ENCODE measurements around the gene IFNL1.
"Not testable (repeated sequence)": the region's sequence is repeated elsewhere in the genome, so short reads cannot be mapped to it uniquely, and the experiment has no call there.

IFNL1 gene

DNA sequence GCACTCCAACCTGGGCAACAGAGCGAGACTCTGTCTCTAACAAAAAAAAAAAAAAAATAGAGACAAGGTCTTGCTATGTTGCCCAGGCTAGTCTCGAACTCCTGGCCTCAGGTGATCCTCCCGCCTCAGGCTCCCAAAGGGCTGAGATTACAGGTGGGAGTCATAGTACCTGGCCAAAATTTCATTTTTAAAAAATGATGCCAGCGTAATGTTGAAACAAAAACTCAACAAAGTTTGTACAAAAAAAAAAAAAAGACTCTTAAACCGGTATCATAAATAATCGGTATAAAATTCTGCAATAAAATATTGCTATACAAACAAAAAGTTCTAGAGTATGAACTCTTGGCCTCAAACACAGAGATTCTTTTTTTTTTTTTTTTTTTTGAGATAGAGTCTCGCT, 36.1 kb downstream of the IFNL1 start:
- no peak for DNase-seq (ENCODE audit: low read depth in 4 of 4, low spot score in 1 of 4)

DNA sequence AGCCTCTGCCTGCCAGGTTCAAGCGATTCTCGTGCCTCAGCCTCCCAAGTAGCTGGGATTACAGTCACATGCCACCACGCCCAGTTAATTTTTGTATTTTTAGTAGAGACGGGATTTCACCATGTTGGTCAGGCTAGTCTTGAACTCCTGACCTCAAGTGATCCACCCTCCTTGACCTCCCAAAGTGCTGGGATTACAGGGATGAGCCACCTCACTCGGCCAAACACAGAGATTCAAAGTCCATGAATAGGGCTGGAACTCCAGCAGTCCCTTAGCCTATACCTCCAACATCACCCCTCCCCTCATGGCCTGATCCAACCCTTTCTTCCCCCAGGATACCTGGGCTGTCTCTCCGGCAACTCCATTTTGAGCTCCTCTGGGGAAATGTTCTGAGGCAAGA, 36.5 kb downstream of the IFNL1 start:
- not testable (repeated sequence) for DNase-seq (ENCODE audit: low read depth in 4 of 4, low spot score in 1 of 4)

DNA sequence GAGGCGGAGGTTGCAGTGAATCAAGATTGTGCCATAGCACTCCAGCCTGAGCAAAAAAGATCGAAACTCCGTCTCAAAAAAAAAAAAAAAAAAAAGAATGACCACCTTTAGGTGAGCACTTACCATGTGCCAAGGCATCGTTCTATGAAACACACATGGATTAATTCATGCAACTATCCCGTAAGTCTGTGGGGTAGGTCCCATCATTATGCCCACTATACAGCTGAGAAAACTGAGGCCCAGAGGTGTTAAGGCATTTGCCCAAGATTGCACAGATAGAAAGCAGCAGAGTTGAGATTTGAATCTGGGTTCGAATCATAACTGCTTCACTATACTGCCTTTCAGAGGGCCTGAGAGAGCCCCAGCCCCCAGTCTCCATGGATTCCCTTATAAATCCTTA, 37.3 kb downstream of the IFNL1 start:
- DNase-seq (ENCODE audit: low read depth in 4 of 4, low spot score in 1 of 4): no peak

DNA sequence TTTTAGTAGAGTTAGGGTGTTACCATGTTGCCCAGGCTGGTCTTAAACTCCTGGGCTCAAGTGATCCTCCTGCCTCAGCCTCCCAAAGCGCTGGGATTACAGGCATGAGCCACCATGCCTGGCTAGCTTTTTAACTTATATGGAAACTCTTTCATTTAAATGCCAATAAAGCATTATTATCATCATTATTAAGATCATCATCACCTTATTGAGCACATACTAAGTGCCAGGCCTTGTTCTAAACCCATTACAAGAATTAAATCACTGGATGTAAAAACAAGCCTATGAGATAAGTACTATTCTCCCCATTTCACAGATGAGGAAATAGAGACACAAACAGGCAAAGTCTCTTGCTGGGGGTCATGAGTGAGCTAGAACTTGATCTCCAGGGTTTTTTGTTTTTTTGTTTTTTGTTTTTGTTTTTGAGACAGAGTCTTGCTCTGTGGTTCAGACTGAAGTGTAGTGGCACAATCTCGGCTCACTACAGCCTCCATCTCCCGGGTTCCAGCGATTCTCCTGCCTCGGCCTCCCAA, 38.3 kb downstream of the IFNL1 start:
- DNase-seq (ENCODE audit: low read depth in 4 of 4, low spot score in 1 of 4): no peak

DNA sequence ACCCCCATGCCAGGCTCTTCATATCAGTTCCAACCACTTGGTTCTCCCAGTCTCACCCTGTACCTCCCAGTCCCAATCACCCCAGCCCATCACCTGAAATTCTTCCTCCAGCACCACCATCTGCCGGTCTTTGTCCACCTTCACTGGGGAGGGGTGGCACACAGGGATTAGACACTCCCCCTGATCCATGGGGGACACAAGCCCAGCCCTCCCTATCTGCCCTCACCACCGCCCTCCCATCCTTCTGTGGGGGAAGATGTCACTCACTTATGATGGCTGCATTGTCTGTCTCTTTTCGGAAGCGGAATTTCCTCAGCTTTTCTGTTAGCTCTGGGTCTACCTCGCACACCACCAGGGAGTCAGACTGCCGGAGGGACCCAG, 39.0 kb downstream of the IFNL1 start:
- no peak for DNase-seq (ENCODE audit: low read depth in 4 of 4, low spot score in 1 of 4)

DNA sequence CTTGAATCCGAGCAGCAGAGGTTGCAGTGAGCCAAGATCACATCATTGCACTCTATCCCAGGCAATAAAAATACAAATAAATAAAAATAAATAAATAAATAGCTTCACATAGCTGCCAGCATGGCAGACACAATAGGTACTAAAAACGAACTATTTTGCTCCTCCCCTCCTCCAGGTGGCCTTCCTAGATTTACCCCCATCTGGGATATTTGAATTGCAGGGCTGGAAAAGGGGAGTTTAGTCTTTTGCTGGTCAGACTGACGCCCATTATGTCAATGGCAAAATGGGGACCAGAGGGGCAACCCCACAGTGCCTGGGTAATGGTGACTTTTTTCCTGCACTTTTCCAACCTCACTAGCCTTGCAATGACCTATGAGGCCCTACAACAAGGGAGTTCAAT, 40.3 kb downstream of the IFNL1 start:
- DNase-seq (ENCODE audit: low read depth in 4 of 4, low spot score in 1 of 4): no peak

DNA sequence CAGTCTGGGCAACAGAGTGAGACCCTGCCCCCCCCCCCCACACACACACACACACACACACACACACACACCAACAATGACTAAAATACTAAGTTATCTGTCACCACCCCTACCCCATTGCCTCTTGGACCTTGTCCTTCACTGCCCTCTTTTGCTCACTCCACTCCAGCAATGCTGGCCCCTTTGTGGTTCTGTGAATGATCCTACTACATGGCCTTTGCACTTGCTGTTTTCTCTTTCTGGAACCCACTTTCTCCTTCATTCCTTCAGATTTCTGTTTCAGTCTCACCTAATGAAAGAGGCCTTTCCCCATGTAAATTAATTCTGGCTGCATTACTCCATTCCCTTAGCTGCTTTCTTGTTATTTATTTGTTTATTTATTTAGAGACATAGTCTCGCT, 43.5 kb downstream of the IFNL1 start:
- DNase-seq (ENCODE audit: low read depth in 4 of 4, low spot score in 1 of 4): no peak

DNA sequence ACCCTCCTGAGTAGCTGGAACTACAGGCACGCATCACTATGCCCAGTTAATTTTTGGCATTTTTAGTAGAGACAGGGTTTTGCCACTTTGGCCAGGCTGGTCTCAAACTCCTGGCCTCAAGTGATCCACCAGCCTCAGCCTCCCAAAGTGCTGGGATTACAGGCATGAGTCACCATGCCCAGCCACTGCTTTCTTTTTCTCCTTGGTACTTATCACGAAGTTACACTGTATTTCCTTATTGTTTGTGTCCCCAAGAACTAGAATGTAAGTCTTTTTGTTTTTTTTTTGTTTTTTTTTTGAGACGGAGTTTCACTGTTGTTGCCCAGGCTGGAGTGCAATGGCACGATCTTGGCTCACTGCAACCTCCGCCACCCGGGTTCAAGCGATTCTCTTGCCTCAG, 43.9 kb downstream of the IFNL1 start:
- not testable (repeated sequence) for DNase-seq (ENCODE audit: low read depth in 4 of 4, low spot score in 1 of 4)

DNA sequence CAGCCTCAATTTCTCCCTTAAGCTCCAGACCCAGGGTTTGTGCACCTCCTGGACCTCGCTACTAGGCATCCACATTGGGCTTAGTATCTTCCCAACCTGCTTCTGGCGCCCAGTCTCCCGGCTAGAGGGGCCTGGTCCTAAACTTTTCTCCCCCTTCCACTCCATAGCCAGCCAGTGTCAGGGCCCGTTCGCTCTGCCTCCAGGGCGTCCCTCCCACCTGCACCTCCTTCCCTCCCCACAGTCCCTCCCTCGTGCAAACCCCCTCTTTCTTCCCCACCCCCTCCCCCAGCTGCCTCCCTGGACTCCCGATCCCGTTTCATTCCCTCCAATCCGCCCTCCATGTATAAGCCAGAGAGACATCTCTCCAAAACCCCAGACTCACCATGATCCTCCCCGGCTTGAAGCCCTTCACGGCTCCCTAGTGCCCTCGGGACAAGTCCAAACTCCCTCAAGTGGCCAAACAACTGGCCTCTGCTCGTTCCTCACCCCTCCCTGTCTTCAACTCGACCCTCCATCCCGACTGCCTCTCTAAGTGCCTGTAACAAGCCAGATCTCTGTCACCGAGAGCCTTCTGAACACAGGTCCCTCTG, 45.0 kb downstream of the IFNL1 start:
- no peak for DNase-seq (ENCODE audit: low read depth in 4 of 4, low spot score in 1 of 4)

DNA sequence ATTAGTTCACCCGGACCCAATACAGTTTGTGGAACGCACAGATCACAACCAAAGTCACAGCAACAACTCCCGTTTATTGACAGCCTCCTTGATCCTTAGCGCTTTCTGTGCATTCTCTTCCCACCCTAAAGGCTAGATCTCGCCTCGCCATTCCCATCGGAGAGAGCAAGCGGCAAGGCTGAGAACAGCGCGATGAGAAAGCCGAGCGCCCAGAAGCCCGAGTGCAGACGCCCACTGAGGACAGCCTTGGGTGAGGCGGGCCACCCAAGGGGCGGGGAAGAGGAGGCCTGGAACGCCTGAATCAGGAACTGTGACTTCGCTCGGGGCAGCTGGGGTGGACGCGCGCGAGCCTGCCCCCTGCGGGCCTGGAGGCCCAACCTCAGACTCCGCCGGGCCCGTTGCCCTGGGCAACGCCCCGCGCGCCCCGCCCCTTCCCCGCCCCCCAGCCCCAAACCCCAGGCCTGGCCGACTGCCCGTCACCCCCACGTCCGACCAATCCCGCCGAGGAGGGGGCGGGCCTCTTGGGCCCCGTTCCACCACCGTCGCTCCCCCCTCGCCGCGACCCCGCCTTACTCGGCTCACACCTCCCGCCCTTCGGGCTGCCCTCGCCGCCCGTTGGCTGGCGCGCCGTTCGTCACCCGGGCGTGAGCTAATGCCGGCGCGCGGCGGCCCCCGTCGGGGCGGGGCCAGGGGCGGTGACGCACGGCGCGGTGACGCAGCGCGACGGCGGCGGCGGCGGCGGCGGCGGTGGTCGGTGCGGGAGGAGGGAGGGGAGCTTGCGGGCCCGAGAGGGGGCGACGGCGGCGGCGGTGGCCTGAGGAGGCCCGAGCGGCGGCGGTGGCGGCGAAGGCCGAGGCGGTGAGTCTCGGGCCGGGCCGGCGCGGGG, 45.8 kb downstream of the IFNL1 start, which contains the start of gene SAMD4B:
TSS of gene SAMD4B (plus strand) at position 703 of the 886 bp plus-strand sequence. CDS start 14,473 bp downstream, outside the sequence.
- DNase-seq (ENCODE audit: low read depth in 4 of 4, low spot score in 1 of 4): peak; percentile 96 to 99 (median 98)

DNA sequence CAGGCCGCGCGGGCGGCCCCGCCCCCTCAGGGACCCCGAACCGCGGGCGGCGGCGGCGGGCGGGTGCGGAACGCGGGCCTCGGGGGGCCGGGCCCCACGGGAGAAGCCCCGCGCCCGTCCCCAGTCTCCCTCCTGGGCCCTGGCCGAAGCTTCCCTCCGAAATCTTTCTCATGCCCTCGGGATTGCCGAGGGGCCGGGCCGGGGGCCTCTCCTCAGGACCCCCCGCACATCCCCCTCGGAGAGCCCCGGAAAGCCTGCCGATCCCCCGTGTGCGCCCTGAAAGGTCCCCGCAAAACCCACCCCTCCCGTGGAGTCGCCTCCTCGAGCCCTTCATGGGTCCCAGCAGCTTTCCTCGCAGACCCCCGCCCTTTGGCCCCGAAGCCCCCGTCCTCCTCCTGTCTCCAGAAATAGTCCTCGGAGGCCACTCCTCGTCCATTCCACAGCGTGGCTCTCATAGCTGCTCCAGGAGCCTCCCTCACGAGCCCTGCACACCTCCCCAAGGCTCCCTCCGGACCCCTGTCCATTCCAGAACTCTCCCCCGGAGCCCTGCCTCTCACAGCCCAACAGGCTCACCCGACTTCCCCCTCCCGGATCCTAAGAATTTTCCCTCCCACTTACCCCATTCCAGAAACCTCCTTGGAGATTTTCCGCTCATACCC, 46.6 kb downstream of the IFNL1 start:
- DNase-seq (ENCODE audit: low read depth in 4 of 4, low spot score in 1 of 4): no peak

DNA sequence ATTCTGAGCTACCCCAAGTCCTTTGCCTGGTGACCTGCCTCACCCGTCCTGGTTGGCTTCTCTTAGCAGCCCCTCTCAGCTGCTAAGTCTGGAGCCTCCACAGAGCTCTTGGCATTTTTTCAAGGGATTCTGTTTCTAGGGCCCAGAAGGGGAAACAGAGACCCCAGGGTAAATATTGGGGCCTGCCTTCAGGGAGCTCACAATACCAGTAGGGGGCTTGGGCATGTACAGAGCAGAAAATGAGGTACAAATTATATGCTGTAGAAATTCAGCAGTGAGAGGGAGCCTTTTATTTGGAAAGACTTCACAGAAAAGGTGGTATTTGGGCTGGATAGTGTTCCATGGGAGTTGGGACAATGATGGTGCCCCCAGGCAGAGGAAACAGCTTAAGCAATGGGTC, 49.7 kb downstream of the IFNL1 start:
- no peak for DNase-seq (ENCODE audit: low read depth in 4 of 4, low spot score in 1 of 4)

DNA sequence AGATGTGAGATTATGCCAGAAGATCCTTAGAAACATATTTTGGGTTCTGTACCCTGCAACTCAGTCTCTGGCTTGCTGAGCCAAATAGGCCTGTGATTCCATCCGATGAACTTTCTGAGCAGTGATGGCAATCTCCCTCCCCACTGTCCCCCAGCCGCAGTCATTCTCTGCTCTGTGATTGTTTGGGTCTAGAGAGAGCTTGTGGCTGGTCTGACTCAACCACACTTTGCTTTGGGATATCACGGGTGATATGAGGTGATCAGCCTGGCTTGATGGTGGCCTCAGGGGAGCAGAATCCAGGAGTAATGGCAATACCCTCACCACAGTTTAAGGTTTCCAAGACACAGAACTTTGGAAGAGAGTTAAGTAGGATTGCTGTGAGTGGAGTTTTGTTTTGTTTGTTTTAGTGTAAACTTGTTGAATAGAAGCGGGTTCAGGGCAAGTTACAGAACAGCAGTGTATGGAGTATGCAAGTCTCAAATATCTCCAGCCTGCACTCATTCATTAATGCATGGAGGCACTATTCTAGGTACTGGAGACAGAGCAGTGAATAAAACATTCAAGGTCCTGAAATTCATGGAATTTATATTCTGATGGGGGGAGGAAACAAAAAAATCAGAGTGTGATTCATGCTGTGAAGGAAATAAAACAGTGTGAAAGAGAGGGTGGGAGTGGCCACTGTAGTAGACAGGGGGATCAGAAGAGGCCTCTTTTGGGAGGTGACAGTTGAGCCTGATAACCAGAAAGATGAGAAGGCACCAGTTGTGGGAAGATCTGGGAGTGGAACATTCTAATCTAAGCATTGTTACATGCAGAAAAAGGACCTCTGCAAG, 51.3 kb downstream of the IFNL1 start:
- DNase-seq (ENCODE audit: low read depth in 4 of 4, low spot score in 1 of 4): no peak
